HG02981 (cell line): ENCODE measurements around the gene SETD1A.
A peak's percentile ranks its signal among the peaks of the same experiment; 100 is the strongest.

Experiments used
- ATAC-seq: cut with Tn5 transposase; IDR thresholded peaks from one replicate; pipeline ENCODE4 v1.9.1; 2021; ENCODE audit warnings: mild to moderate bottlenecking, moderate library complexity; ENCODE audit not compliant: unreplicated experiment

Gene SETD1A

GRCh38 chr16:30957456-30958174 lies at the start of gene SETD1A:
Gene SETD1A (plus strand): TSS chr16:30957754. CDS start chr16:30958732, 978 bp downstream.
- peak; percentile 65 for ATAC-seq

GRCh38 chr16:30910427-30911029 lies 47.0 kb upstream of the SETD1A start:
- no peak for ATAC-seq

GRCh38 chr16:30912794-30913412 lies 44.7 kb upstream of the SETD1A start:
- ATAC-seq: no peak

- ATAC-seq: no peak
These were observed 42.7 kb upstream of the SETD1A start for GRCh38 chr16:30914830-30915229.

GRCh38 chr16:30918614-30919013 lies 38.9 kb upstream of the SETD1A start:
- no peak for ATAC-seq

- ATAC-seq: no peak
These were observed 36.7 kb upstream of the SETD1A start for GRCh38 chr16:30920891-30921290.

- no peak for ATAC-seq
These were observed 36.2 kb upstream of the SETD1A start for GRCh38 chr16:30921459-30921747.

GRCh38 chr16:30921748-30922419 lies 35.7 kb upstream of the SETD1A start:
- ATAC-seq: no peak

GRCh38 chr16:30922420-30922959 lies 35.1 kb upstream of the SETD1A start:
- ATAC-seq: peak; percentile 73

GRCh38 chr16:30922960-30923535 lies 34.5 kb upstream of the SETD1A start:
- peak; percentile 55 for ATAC-seq

- no peak for ATAC-seq
These were observed 33.9 kb upstream of the SETD1A start, which contains the start of gene FBXL19 for GRCh38 chr16:30923554-30924075. Gene FBXL19 (plus strand): TSS chr16:30923572. CDS start chr16:30925755, 2,183 bp downstream.

GRCh38 chr16:30924076-30924912 lies 33.3 kb upstream of the SETD1A start:
- no peak for ATAC-seq

- no peak for ATAC-seq
These were observed 32.5 kb upstream of the SETD1A start for GRCh38 chr16:30924913-30925631.

- no peak for ATAC-seq
These were observed 31.9 kb upstream of the SETD1A start for GRCh38 chr16:30925632-30925987.

GRCh38 chr16:30925995-30926811 lies 31.4 kb upstream of the SETD1A start:
- no peak for ATAC-seq

- no peak for ATAC-seq
These were observed 30.4 kb upstream of the SETD1A start for GRCh38 chr16:30926937-30927788.

- ATAC-seq: no peak
These were observed 29.7 kb upstream of the SETD1A start for GRCh38 chr16:30927789-30928378.
